Keratinocyte (primary cell): ENCODE data around the gene TMEM147.
A peak's percentile ranks its signal among the peaks of the same experiment; 100 is the strongest.

Experiments used
- CTCF ChIP-seq, 3 experiments: IDR thresholded peaks in 1 of 3; conservative IDR thresholded peaks in 1 of 3; optimal IDR thresholded peaks in 1 of 3; 2 replicates in 2 of 3; 3 replicates in 1 of 3; pipeline versions ENCODE3 to v1.5.1; 2011; ENCODE audit warnings: low read length in 3 of 3, mild to moderate bottlenecking in 3 of 3, moderate library complexity in 2 of 3, control low read depth in 1 of 3, inconsistent platforms in 1 of 3; ENCODE audit not compliant: insufficient read depth in 2 of 3; ENCODE audit errors: extremely low read depth in 1 of 3
- EZH2 ChIP-seq: IDR thresholded peaks from one replicate; pipeline ENCODE4 v1.6.1; 2012; ENCODE audit warnings: inconsistent platforms, mild to moderate bottlenecking, low read length, moderate library complexity

GRCh38 chr19:35592226-35592625 is 46.8 kb downstream of the TMEM147 start:
- TF ChIP-seq EZH2 = no peak
- TF ChIP-seq CTCF (optimal IDR thresholded peaks at IDR 0.05 in 1 of 3, IDR thresholded peaks at IDR 0.05 in 1 of 3, conservative IDR thresholded peaks at IDR 0.05 in 1 of 3; ENCODE audit: extremely low read depth in 1 of 3, insufficient read depth in 2 of 3, low read length in 3 of 3) = peak; percentile 63 to 78 (median 72)
